ENCODE data around the gene NUMBL.

DNA sequence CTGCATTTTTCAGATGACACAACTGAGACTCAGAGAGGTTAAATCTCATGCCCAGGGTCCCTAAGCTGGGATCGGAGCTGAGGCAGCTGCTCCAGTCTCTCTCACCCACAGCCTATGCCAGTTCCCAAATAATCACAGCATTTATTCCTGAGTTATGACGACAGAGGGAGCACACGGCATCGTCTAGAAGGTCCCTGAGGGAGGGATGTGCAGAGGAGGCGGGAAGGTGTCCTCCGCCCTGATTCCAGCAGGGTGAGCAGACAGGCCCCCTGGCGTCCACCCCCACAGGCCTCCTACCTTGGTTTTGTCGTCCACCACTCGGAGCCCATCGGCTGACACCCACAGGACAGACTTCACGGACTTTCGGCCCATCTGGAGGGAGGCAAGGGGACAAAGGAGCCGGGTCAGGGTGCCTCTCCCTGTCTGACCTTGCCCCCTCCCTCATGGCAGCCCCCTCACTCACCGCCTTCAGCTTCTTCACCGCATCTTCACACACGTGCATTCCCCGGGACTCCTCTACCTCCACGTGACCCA is 8.0 kb downstream of the NUMBL start:
- TF ChIP-seq, protein P1, sequence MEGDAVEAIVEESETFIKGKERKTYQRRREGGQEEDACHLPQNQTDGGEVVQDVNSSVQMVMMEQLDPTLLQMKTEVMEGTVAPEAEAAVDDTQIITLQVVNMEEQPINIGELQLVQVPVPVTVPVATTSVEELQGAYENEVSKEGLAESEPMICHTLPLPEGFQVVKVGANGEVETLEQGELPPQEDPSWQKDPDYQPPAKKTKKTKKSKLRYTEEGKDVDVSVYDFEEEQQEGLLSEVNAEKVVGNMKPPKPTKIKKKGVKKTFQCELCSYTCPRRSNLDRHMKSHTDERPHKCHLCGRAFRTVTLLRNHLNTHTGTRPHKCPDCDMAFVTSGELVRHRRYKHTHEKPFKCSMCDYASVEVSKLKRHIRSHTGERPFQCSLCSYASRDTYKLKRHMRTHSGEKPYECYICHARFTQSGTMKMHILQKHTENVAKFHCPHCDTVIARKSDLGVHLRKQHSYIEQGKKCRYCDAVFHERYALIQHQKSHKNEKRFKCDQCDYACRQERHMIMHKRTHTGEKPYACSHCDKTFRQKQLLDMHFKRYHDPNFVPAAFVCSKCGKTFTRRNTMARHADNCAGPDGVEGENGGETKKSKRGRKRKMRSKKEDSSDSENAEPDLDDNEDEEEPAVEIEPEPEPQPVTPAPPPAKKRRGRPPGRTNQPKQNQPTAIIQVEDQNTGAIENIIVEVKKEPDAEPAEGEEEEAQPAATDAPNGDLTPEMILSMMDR (conservative IDR thresholded peaks at IDR 0.05; ENCODE audit: low read length), result no peak
- TF ChIP-seq EZH2phosphoT487 (IDR thresholded peaks at IDR 0.05; ENCODE audit: borderline replicate concordance, low read depth, low read length), result no peak
